Stimulated activated CD8-positive, alpha-beta memory T cell treated with anti-CD3 and anti-CD28 coated beads, Interleukin-12 subunit alpha, Interleukin-12 subunit beta, amount 100 ng/mL, for 4 hours (primary cell): ENCODE results near the gene DDIT4.
"Not testable (repeated sequence)": the region's sequence is repeated elsewhere in the genome, so short reads cannot be mapped to it uniquely, and the experiment has no call there.

Source experiments
- DNase-seq: peaks from one replicate; pipeline ENCODE4 v3.0.0-alpha.2; 2020; ENCODE audit warnings: low read depth

DDIT4 gene

GRCh38 chr10:72273410-72274212 lies at the start of gene DDIT4:
Gene DDIT4, plus strand, starts transcription at chr10:72273924. Its CDS starts 293 bp downstream, at chr10:72274217.
- DNase-seq = peak; percentile 94

- not testable (repeated sequence) for DNase-seq
Observed at GRCh38 chr10:72224191-72224590, 49.5 kb upstream of the DDIT4 start.

- DNase-seq = no peak
Observed at GRCh38 chr10:72226418-72227027, 47.2 kb upstream of the DDIT4 start.

- DNase-seq = no peak
Observed at GRCh38 chr10:72227826-72228225, 45.9 kb upstream of the DDIT4 start.

- DNase-seq = no peak
Observed at GRCh38 chr10:72228318-72228751, 45.4 kb upstream of the DDIT4 start.

GRCh38 chr10:72229261-72230251 lies 44.2 kb upstream of the DDIT4 start:
- DNase-seq = no peak

GRCh38 chr10:72233621-72234020 lies 40.1 kb upstream of the DDIT4 start:
- no peak for DNase-seq

GRCh38 chr10:72234560-72235095 lies 39.1 kb upstream of the DDIT4 start:
- DNase-seq = no peak

- DNase-seq = no peak
Observed at GRCh38 chr10:72235544-72236279, 38.0 kb upstream of the DDIT4 start.

- DNase-seq = no peak
Observed at GRCh38 chr10:72238392-72239175, 35.1 kb upstream of the DDIT4 start.

GRCh38 chr10:72239409-72239808 lies 34.3 kb upstream of the DDIT4 start:
- DNase-seq = no peak

- DNase-seq = no peak
Observed at GRCh38 chr10:72240371-72240770, 33.4 kb upstream of the DDIT4 start.

GRCh38 chr10:72241691-72242252 lies 32.0 kb upstream of the DDIT4 start:
- no peak for DNase-seq

- DNase-seq = no peak
Observed at GRCh38 chr10:72242675-72243074, 31.0 kb upstream of the DDIT4 start.

GRCh38 chr10:72243822-72244437 lies 29.8 kb upstream of the DDIT4 start:
- no peak for DNase-seq

- DNase-seq = no peak
Observed at GRCh38 chr10:72244573-72245038, 29.1 kb upstream of the DDIT4 start.

- no peak for DNase-seq
Observed at GRCh38 chr10:72245949-72246525, 27.7 kb upstream of the DDIT4 start.

GRCh38 chr10:72248468-72249151 lies 25.1 kb upstream of the DDIT4 start:
- DNase-seq = peak; percentile 50
